H1 (cell line): ENCODE results near the gene GLS2. TPM values are rescaled to one million over a fixed set of nuclear protein-coding genes. Genes with fewer than 3 reads are reported as not detected.

Source experiments
- CTCF ChIA-PET: fragments of 300-600 bp; sonication (Branson Sonifier 250); formaldehyde crosslinking; loops from one replicate; lab custom pipeline; 2021; ENCODE audit not compliant: partially characterized antibody; lab: Charles Lee
- POLR2A ChIA-PET: fragments of 300-600 bp; sonication (Branson Sonifier 250); formaldehyde crosslinking; loops from one replicate; lab custom pipeline; 2021; ENCODE audit warnings: inconsistent platforms; ENCODE audit not compliant: partially characterized antibody; lab: Charles Lee
- DNase-seq, 2 experiments: peaks; one replicate each; pipeline versions ENCODE4 v3.0.0 to v3.0.0-alpha.2; 2010 to 2022; ENCODE audit warnings: low spot score in 2 of 2, low read depth in 1 of 2, mixed read lengths in 1 of 2
- FAIRE-seq: peaks from 2 replicates; lab custom pipeline; 2011; peaks lifted over from hg19 to GRCh38; lab: Jason Lieb, UNC
- H2AFZ ChIP-seq: 2 replicates; pipeline ENCODE4 v1.8.1; 2012; ENCODE audit warnings: low read length, inconsistent platforms
- H2AK5ac ChIP-seq: 2 replicates; pipeline ENCODE4 v1.6.1; 2013; ENCODE audit warnings: low read depth, low read length
- H2BK120ac ChIP-seq: replicated peaks from 2 replicates; pipeline ENCODE3; 2013; ENCODE audit warnings: low read depth, low read length, inconsistent platforms
- H2BK12ac ChIP-seq: 2 replicates; pipeline ENCODE4 v1.6.1; 2013; ENCODE audit warnings: low read depth, low read length
- H2BK15ac ChIP-seq: 2 replicates; pipeline ENCODE4 v1.6.1; 2013; ENCODE audit warnings: low read length
- H2BK20ac ChIP-seq: 2 replicates; pipeline ENCODE4 v1.6.1; 2013; ENCODE audit warnings: low read length
- H2BK5ac ChIP-seq: 2 replicates; pipeline ENCODE4 v1.6.1; 2013; ENCODE audit warnings: low read depth, low read length
- H3K14ac ChIP-seq: 2 replicates; pipeline ENCODE4 v1.6.1; 2013; ENCODE audit warnings: inconsistent platforms; ENCODE audit not compliant: insufficient read length
- H3K18ac ChIP-seq: 2 replicates; pipeline ENCODE4 v1.6.1; 2013; ENCODE audit warnings: low read length; ENCODE audit errors: extremely low read depth
- H3K23ac ChIP-seq: 2 replicates; pipeline ENCODE4 v1.6.1; 2013; ENCODE audit warnings: inconsistent platforms; ENCODE audit not compliant: insufficient read length
- H3K23me2 ChIP-seq: 2 replicates; pipeline ENCODE4 v1.6.1; 2013; ENCODE audit warnings: low read depth, low read length
- H3K27ac ChIP-seq: 2 replicates; pipeline ENCODE4 v1.6.1; 2011; ENCODE audit warnings: low read depth, low read length, inconsistent platforms
- H3K27me3 ChIP-seq, 4 experiments: replicated peaks in 1 of 4; 1 replicate in 1 of 4; 2 replicates in 3 of 4; pipeline versions ENCODE4 v1.6.1 to v1.8.1; 2011 to 2013; ENCODE audit warnings: low read length in 3 of 4, mild to moderate bottlenecking in 3 of 4, inconsistent platforms in 2 of 4, mixed read lengths in 2 of 4, moderate library complexity in 1 of 4; ENCODE audit not compliant: control insufficient read depth in 3 of 4, insufficient read depth in 3 of 4; ENCODE audit errors: extremely low read depth in 1 of 4
- H3K36me3 ChIP-seq, 4 experiments: 2 replicates each; pipeline versions ENCODE4 v1.6.1 to v1.8.1; 2011 to 2013; ENCODE audit warnings: mild to moderate bottlenecking in 4 of 4, low read length in 3 of 4, moderate library complexity in 2 of 4, control low read depth in 1 of 4, inconsistent platforms in 1 of 4; ENCODE audit not compliant: insufficient read depth in 4 of 4, control insufficient read depth in 2 of 4
- H3K4ac ChIP-seq: replicated peaks from 2 replicates; pipeline ENCODE3; 2013; ENCODE audit warnings: low read length, low read depth, mixed read lengths, inconsistent platforms; ENCODE audit not compliant: insufficient read length
- H3K4me1 ChIP-seq, 4 experiments: replicated peaks in 1 of 4; 1 replicate in 1 of 4; 2 replicates in 3 of 4; pipeline versions ENCODE4 v1.6.1 to v1.8.1; 2011 to 2013; ENCODE audit warnings: low read length in 3 of 4, inconsistent platforms in 2 of 4, mixed read lengths in 1 of 4; ENCODE audit not compliant: insufficient read depth in 4 of 4, control insufficient read depth in 3 of 4
- H3K4me2 ChIP-seq, 2 experiments: 2 replicates each; pipeline versions ENCODE4 v1.6.1 to v1.8.1; 2011 to 2013; ENCODE audit warnings: low read depth in 2 of 2, low read length in 2 of 2, control low read depth in 1 of 2, inconsistent platforms in 1 of 2, mild to moderate bottlenecking in 1 of 2; ENCODE audit not compliant: insufficient read depth in 1 of 2
- H3K4me3 ChIP-seq, 4 experiments: fragments of 200-600, 300-600 bp in 1 of 4; sonication (generic), shearing (Covaris generic), sonication (Bioruptor Twin) in 1 of 4; 2 replicates each; pipeline versions ENCODE4 v1.5.1 to v1.8.1; 2011 to 2016; ENCODE audit warnings: low read length in 4 of 4, low read depth in 3 of 4, control low read depth in 2 of 4, inconsistent platforms in 2 of 4, mild to moderate bottlenecking in 2 of 4, mixed read lengths in 1 of 4, moderate library complexity in 1 of 4; ENCODE audit not compliant: insufficient read depth in 2 of 4; ENCODE audit errors: extremely low read depth in 1 of 4
- H3K56ac ChIP-seq: replicated peaks from 2 replicates; pipeline ENCODE3; 2013; ENCODE audit warnings: low read depth, mild to moderate bottlenecking, mixed read lengths, low read length, inconsistent platforms; ENCODE audit not compliant: insufficient read length
- H3K79me1 ChIP-seq: 2 replicates; pipeline ENCODE4 v1.6.1; 2013; ENCODE audit warnings: low read depth, low read length, control low read depth
- H3K79me2 ChIP-seq, 2 experiments: 2 replicates each; pipeline versions ENCODE4 v1.6.1 to v1.8.1; 2012 to 2013; ENCODE audit warnings: low read length in 2 of 2, mild to moderate bottlenecking in 2 of 2, inconsistent platforms in 1 of 2; ENCODE audit not compliant: insufficient read depth in 2 of 2, control insufficient read depth in 1 of 2
- H3K9ac ChIP-seq, 4 experiments: replicated peaks in 1 of 4; 1 replicate in 1 of 4; 2 replicates in 3 of 4; pipeline versions ENCODE4 v1.6.1 to v1.8.1; 2011 to 2013; ENCODE audit warnings: low read depth in 3 of 4, low read length in 3 of 4, control low read depth in 2 of 4, mild to moderate bottlenecking in 2 of 4, moderate library complexity in 2 of 4, inconsistent platforms in 1 of 4; ENCODE audit errors: extremely low read depth in 1 of 4
- H3K9me3 ChIP-seq, 2 experiments: 2 replicates each; pipeline versions ENCODE4 v1.6.1 to v1.8.1; 2012 to 2013; ENCODE audit warnings: mild to moderate bottlenecking in 2 of 2, moderate library complexity in 2 of 2, control low read depth in 1 of 2, inconsistent platforms in 1 of 2, low read depth in 1 of 2, low read length in 1 of 2, mixed read lengths in 1 of 2; ENCODE audit not compliant: insufficient read depth in 2 of 2
- H4K20me1 ChIP-seq, 2 experiments: replicated peaks in 1 of 2; 2 replicates each; pipeline versions ENCODE3 to v1.8.1; 2011 to 2013; ENCODE audit warnings: inconsistent platforms in 2 of 2, low read length in 2 of 2, mild to moderate bottlenecking in 1 of 2; ENCODE audit not compliant: insufficient read depth in 2 of 2, control insufficient read depth in 1 of 2
- H4K5ac ChIP-seq: 2 replicates; pipeline ENCODE4 v1.6.1; 2013; ENCODE audit warnings: low read length, low read depth, mixed read lengths, inconsistent platforms; ENCODE audit not compliant: insufficient read length
- H4K8ac ChIP-seq: 2 replicates; pipeline ENCODE4 v1.8.0; 2013; ENCODE audit warnings: mild to moderate bottlenecking, moderate library complexity, low read length, inconsistent platforms; ENCODE audit not compliant: insufficient read depth; ENCODE audit errors: extremely low read depth
- H4K91ac ChIP-seq: replicated peaks from 2 replicates; pipeline ENCODE3; 2013; ENCODE audit warnings: low read length, mixed read lengths, inconsistent platforms; ENCODE audit not compliant: insufficient read length
- BRCA1 ChIP-seq: IDR thresholded peaks from 2 replicates; pipeline ENCODE4 v1.6.1; 2012; ENCODE audit warnings: low read depth, low read length, improper control_type of control experiment
- CREB1 ChIP-seq: IDR thresholded peaks from 2 replicates; pipeline ENCODE4 v1.6.1; 2012; ENCODE audit warnings: inconsistent platforms
- EZH2 ChIP-seq: fragments of 200-600 bp; sonication (generic); IDR thresholded peaks from 2 replicates; pipeline ENCODE4 v1.7.1; 2012; ENCODE audit warnings: low read depth, mild to moderate bottlenecking, moderate library complexity, low read length, inconsistent platforms; ENCODE audit not compliant: severe bottlenecking
- FOSL1 ChIP-seq: IDR thresholded peaks from 2 replicates; pipeline ENCODE4 v1.6.1; 2011; ENCODE audit warnings: mild to moderate bottlenecking, low read depth, low read length, moderate library complexity; ENCODE audit not compliant: insufficient read depth
- KDM4A ChIP-seq: IDR thresholded peaks from one replicate; pipeline ENCODE4 v1.7.1; 2012; ENCODE audit warnings: low read depth, mild to moderate bottlenecking, moderate library complexity, low read length, inconsistent platforms; ENCODE audit not compliant: severe bottlenecking
- RAD21 ChIP-seq, 2 experiments: IDR thresholded peaks in 1 of 2; conservative IDR thresholded peaks in 1 of 2; 2 replicates each; pipeline ENCODE4 v1.6.1; 2011; ENCODE audit warnings: low read depth in 2 of 2, low read length in 2 of 2, improper control_type of control experiment in 1 of 2, inconsistent platforms in 1 of 2, mild to moderate bottlenecking in 1 of 2, moderate library complexity in 1 of 2
- SRF ChIP-seq: IDR thresholded peaks from 2 replicates; pipeline ENCODE4 v1.6.1; 2011; ENCODE audit warnings: mild to moderate bottlenecking, low read depth, low read length, moderate library complexity
- YY1 ChIP-seq: IDR thresholded peaks from 2 replicates; pipeline ENCODE4 v1.6.1; 2011; ENCODE audit warnings: low read depth, mild to moderate bottlenecking, low read length
- WGBS, 2 experiments: shearing (Covaris generic) in 1 of 2; methylation state at CpG; one replicate each; pipeline versions ENCODE4 v1.1.6 to v1.1.7; 2013 to 2015; ENCODE audit warnings: low lambda C conversion rate in 2 of 2, mixed read lengths in 2 of 2, inconsistent platforms in 1 of 2, low coverage in 1 of 2, missing lambda C conversion rate in 1 of 2; ENCODE audit not compliant: insufficient replicate concordance in 2 of 2, insufficient coverage in 1 of 2, insufficient read length in 1 of 2; ENCODE audit errors: extremely low coverage in 1 of 2, missing lambda C conversion rate in 1 of 2; 5-methylcytosine and 5-hydroxymethylcytosine counted together
- polyA plus RNA-seq, 7 experiments: library from polyadenylated mRNA; depleted of rRNA in 3 of 7; stranded (reverse) in 5 of 7; unstranded in 2 of 7; fragments of >200 nt in 5 of 7; fragments of 200-250 nt in 2 of 7; gene quantifications; 1 replicate in 5 of 7; 2 replicates in 1 of 7; 4 replicates in 1 of 7; pipeline versions ENCODE4 v1.2.1 to v1.2.3, GENCODE V29; 2011 to 2013; ENCODE audit warnings: missing spikeins in 2 of 7, mixed read lengths in 2 of 7
- total RNA-seq: library from RNA; stranded (reverse); fragmentation: NEBNext Ultra II Directional; extraction: Animal tissue kit (Norgen Biotek cat#: 25700); gene quantifications from 2 replicates; pipeline ENCODE4 v1.2.1, GENCODE V29; 2021

Gene GLS2
- total and polyA plus RNA-seq, 2 of the 8 experiments (the other 6 are each of a cell fraction or from before 2014, with no cell fraction given), result 14.5 to 20.1 TPM

- FAIRE-seq (no peak), DNase-seq (no peak)
- Histone ChIP-seq H2AFZ (no peak overlapping the region), H2BK5ac (no peak overlapping the region), H3K79me1 (no peaks in the 10 kb centered on the region), H3K4me3 (no peak overlapping the region), H2BK12ac (no peak overlapping the region), H4K91ac (no peak overlapping the region), H3K79me2 (no peaks in the 10 kb centered on the region), H3K36me3 (no peaks in the 10 kb centered on the region; a peak in 1 of 8 replicates), H3K9me3 (peaks cover 0 to 5% of the 10 kb centered on the region in 2 experiments; a peak in 2 of 4 replicates), H2BK15ac (no peak overlapping the region), H4K5ac (no peak overlapping the region), H3K9ac (no peak overlapping the region), H3K23ac (no peak overlapping the region), H3K18ac (no peak overlapping the region), H3K27me3 (peaks cover 7 to 27% (median 25%) of the 10 kb centered on the region in 4 experiments), H3K4me1 (peaks cover 2 to 5% (median 3%) of the 10 kb centered on the region in 4 experiments; a peak in 6 of 7 replicates), H3K23me2 (peaks cover 12% of the 10 kb centered on the region)
- POLR2A ChIA-PET, result interaction anchor here (1.5 to 3.1 kb wide), 3 partner anchors 9 to 18 kb away, joined by 3 to 15 read pairs (median 9); no protein-coding TSS in a partner anchor
- TF ChIP-seq KDM4A (no peak), CREB1 (no peak), RAD21 (IDR thresholded peaks at IDR 0.05 in 1 of 2, conservative IDR thresholded peaks at IDR 0.05 in 1 of 2; ENCODE audit: low read depth in 2 of 2, low read length in 2 of 2) (no peak), BRCA1 (no peak), FOSL1 (no peak), YY1 (no peak), EZH2 (no peak), SRF (no peak)
- TF ChIP-seq, all 59 proteins: peak for 0
- H2BK120ac ChIP-seq, result no peak overlapping the region
- WGBS, 2 experiments, result 92% methylated on average over 1 of the region's 1 CpG; no CpG with 5 or more reads in 1 of the 2 experiments
- CTCF ChIA-PET, result interaction anchor here (0.8 to 1.7 kb wide), 4 partner anchors 11 to 217 kb away, joined by 3 to 5 read pairs (median 4); no protein-coding TSS in a partner anchor
- no peak overlapping the region for H4K8ac ChIP-seq
- H3K4ac ChIP-seq, result no peak overlapping the region
- no peak overlapping the region for H3K27ac ChIP-seq
- H3K4me2 ChIP-seq, result no peak overlapping the region
- no peak overlapping the region for H2AK5ac ChIP-seq
- no peak overlapping the region for H2BK20ac ChIP-seq
- no peak overlapping the region for H3K14ac ChIP-seq
- H3K56ac ChIP-seq, result no peak overlapping the region
- no peaks in the 10 kb centered on the region for H4K20me1 ChIP-seq
These were observed 3.4 kb downstream of the GLS2 start for GRCh38 chr12:56484566-56484965.
